ENCODE data around the gene EMILIN2. TPM values are rescaled to one million over a fixed set of nuclear protein-coding genes. Genes with fewer than 3 reads are reported as not detected.

The EMILIN2 gene
- total and polyA plus RNA-seq, 4 donors, result 0.58 to 4.6 (median 1.8) TPM

- no peak for DNase-seq (ENCODE audit: low spot score)
- TF ChIP-seq REST (IDR thresholded peaks at IDR 0.05) (no peak), HNF4A (conservative IDR thresholded peaks at IDR 0.05) (no peak), YY1 (IDR thresholded peaks at IDR 0.05) (no peak), RXRA (IDR thresholded peaks at IDR 0.05) (no peak), SP1 (IDR thresholded peaks at IDR 0.05) (no peak), HNF4G (IDR thresholded peaks at IDR 0.05) (no peak), CTCF (IDR thresholded peaks at IDR 0.05; ENCODE audit: low read depth, low read length, missing input control) (no peak), ZBTB33 (IDR thresholded peaks at IDR 0.05) (no peak), RAD21 (IDR thresholded peaks at IDR 0.05) (no peak), JUND (IDR thresholded peaks at IDR 0.05) (no peak), FOXA2 (IDR thresholded peaks at IDR 0.05) (no peak), NR2F2 (IDR thresholded peaks at IDR 0.05) (no peak), TAF1 (conservative IDR thresholded peaks at IDR 0.05) (no peak)
- WGBS, result 90% methylated on average over 4 of the region's 4 CpGs
- H3K27me3 ChIP-seq (ENCODE audit: control insufficient read depth in 4 of 4, insufficient read depth in 4 of 4, low read length in 3 of 4), result no peaks in the 10 kb centered on the region
- H3K27ac ChIP-seq (ENCODE audit: low read depth in 1 of 2, low read length in 2 of 2), result no peak overlapping the region
- no peaks in the 10 kb centered on the region for H3K36me3 ChIP-seq (ENCODE audit: control insufficient read depth in 4 of 4, insufficient read depth in 3 of 4, low read depth in 1 of 4, low read length in 3 of 4)
- H3K4me1 ChIP-seq (ENCODE audit: control insufficient read depth in 4 of 4, insufficient read depth in 4 of 4, low read length in 3 of 4), result no peaks in the 10 kb centered on the region
- no peak overlapping the region for H3K9ac ChIP-seq (ENCODE audit: low read depth in 1 of 2, low read length in 2 of 2)
- no peak overlapping the region for H3K4me3 ChIP-seq (ENCODE audit: low read depth in 1 of 3, low read length in 3 of 3)
- no peaks in the 10 kb centered on the region for H3K9me3 ChIP-seq (ENCODE audit: control insufficient read depth in 4 of 4, low read length in 3 of 4)
Observed at GRCh38 chr18:2879889-2880288, 33.1 kb downstream of the EMILIN2 start.

GRCh38 chr18:2880473-2880872 lies 33.7 kb downstream of the EMILIN2 start:
- TF ChIP-seq FOXA1 (IDR thresholded peaks at IDR 0.05), result no peak
- no peak for TF ChIP-seq ZBTB33 (IDR thresholded peaks at IDR 0.05)
- no peak for TF ChIP-seq REST (IDR thresholded peaks at IDR 0.05)
- TF ChIP-seq HNF4A (conservative IDR thresholded peaks at IDR 0.05), result no peak
- no peak for TF ChIP-seq SP1 (IDR thresholded peaks at IDR 0.05)
- no peak for TF ChIP-seq TAF1 (conservative IDR thresholded peaks at IDR 0.05)
- no peak for DNase-seq (ENCODE audit: low spot score)
- Histone ChIP-seq H3K9ac (ENCODE audit: low read depth in 1 of 2, low read length in 2 of 2) (no peak overlapping the region), H3K27ac (ENCODE audit: low read depth in 1 of 2, low read length in 2 of 2) (no peak overlapping the region), H3K27me3 (ENCODE audit: control insufficient read depth in 4 of 4, insufficient read depth in 4 of 4, low read length in 3 of 4) (no peaks in the 10 kb centered on the region), H3K36me3 (ENCODE audit: control insufficient read depth in 4 of 4, insufficient read depth in 3 of 4, low read depth in 1 of 4, low read length in 3 of 4) (no peaks in the 10 kb centered on the region), H3K4me3 (ENCODE audit: low read depth in 1 of 3, low read length in 3 of 3) (no peak overlapping the region), H3K4me1 (ENCODE audit: control insufficient read depth in 4 of 4, insufficient read depth in 4 of 4, low read length in 3 of 4) (no peaks in the 10 kb centered on the region), H3K9me3 (ENCODE audit: control insufficient read depth in 4 of 4, low read length in 3 of 4) (no peaks in the 10 kb centered on the region)
- WGBS, result 73% methylated on average over 17 of the region's 17 CpGs
